ENCODE measurements around the gene MAPKAPK3. TPM values are rescaled to one million over a fixed set of nuclear protein-coding genes. Genes with fewer than 3 reads are reported as not detected.

MAPKAPK3 gene
- total RNA-seq, 2 donors from 2014 or later, result 23.6 to 29.3 TPM

DNA sequence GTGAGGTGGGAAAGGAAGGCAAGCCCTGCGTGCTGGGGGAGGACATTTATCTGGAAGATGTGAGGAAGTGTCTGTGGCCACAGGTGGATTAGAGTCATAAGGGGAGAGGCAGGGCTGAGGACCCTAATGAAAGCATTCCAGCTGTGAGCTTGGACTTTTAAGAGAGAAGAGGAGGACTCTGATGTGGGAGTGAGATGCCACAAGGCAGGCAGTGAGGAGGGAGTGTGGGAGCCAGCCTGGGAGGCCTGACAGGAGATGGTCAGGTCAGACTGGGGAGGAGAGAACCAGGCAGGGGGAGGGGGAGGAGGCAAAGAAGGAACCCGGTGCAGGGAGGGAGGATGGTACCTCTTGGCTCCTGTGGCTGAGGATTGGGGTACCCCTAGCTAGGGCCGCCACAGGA, 21.0 kb downstream of the MAPKAPK3 start:
- Histone ChIP-seq H3K4me3 (no peak overlapping the region), H3K4me1 (no peaks in the 10 kb centered on the region), H3K9me3 (no peaks in the 10 kb centered on the region), H3K36me3 (replicated peaks in 1 of 2; ENCODE audit: insufficient read depth in 1 of 2, low read depth in 2 of 2) (peaks cover 0 to 9% of the 10 kb centered on the region in 2 donors), H3K27me3 (no peaks in the 10 kb centered on the region), H3K27ac (no peak overlapping the region)
- WGBS, 2 donors, result 69 to 83% methylated on average over 3 of the region's 3 CpGs
- no peak for DNase-seq
- no peak for ATAC-seq
- TF ChIP-seq POLR2A (IDR thresholded peaks at IDR 0.05), result no peak
- TF ChIP-seq, protein P1, sequence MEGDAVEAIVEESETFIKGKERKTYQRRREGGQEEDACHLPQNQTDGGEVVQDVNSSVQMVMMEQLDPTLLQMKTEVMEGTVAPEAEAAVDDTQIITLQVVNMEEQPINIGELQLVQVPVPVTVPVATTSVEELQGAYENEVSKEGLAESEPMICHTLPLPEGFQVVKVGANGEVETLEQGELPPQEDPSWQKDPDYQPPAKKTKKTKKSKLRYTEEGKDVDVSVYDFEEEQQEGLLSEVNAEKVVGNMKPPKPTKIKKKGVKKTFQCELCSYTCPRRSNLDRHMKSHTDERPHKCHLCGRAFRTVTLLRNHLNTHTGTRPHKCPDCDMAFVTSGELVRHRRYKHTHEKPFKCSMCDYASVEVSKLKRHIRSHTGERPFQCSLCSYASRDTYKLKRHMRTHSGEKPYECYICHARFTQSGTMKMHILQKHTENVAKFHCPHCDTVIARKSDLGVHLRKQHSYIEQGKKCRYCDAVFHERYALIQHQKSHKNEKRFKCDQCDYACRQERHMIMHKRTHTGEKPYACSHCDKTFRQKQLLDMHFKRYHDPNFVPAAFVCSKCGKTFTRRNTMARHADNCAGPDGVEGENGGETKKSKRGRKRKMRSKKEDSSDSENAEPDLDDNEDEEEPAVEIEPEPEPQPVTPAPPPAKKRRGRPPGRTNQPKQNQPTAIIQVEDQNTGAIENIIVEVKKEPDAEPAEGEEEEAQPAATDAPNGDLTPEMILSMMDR (IDR thresholded peaks at IDR 0.05), result no peak
- intact Hi-C loops (cut with DNase I), result loop anchor here (10.0 kb wide), 1 partner anchor 737 kb away; no protein-coding TSS in a partner anchor

DNA sequence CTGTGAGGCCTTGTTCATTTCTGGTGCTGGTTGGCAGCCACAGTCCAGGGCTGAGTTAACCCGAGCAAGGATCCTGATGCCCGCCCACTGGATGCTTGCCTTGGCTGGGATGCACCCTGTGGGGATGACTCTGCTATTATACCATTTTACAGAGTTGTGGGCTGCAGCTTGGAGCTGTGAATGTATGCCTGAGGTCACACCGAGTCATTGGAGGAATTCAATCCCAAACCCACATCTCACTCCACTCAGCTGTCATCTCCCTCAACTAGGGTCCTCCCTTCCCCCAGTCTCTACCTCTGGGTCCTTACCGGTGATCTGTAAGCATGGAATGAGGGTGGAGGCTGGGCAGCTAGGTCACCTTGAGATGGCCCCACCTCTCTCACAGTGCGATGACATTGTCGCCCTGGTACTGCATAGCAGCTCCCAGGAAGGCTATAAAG, 22.1 kb downstream of the MAPKAPK3 start:
- Histone ChIP-seq H3K36me3 (replicated peaks in 1 of 2; ENCODE audit: insufficient read depth in 1 of 2, low read depth in 2 of 2) (peaks cover 0 to 9% of the 10 kb centered on the region in 2 donors), H3K27me3 (no peaks in the 10 kb centered on the region), H3K9me3 (no peaks in the 10 kb centered on the region), H3K4me3 (no peak overlapping the region), H3K4me1 (no peaks in the 10 kb centered on the region), H3K27ac (no peak overlapping the region)
- 87 to 94% methylated on average over 4 to 6 of the region's 6 CpGs for WGBS, 2 donors
- ATAC-seq, result no peak
- intact Hi-C loops (cut with DNase I), result loop anchor here (10.0 kb wide), 1 partner anchor 736 kb away; no protein-coding TSS in a partner anchor
- TF ChIP-seq, protein P1 (IDR thresholded peaks at IDR 0.05), result no peak
- TF ChIP-seq POLR2A (IDR thresholded peaks at IDR 0.05), result no peak
- DNase-seq, result no peak

DNA sequence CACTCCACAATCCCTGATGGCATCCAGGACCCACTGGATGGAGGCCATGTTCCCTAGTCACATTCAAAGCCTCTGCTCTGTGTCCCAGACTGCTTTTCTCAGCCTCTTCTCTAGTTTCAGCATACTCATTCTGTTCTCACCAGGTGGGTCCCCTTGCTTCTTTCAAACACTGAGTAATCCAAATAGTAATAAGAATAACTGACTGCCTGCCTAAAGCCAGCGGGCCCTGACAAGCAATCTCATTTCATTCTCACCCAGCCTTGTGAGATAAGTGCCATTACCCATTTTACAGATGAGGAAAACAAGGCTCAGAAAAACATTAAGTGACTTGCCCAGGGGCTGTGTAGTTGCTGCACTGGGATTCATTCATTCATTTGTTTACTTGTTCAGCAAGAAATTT, 25.4 kb downstream of the MAPKAPK3 start:
- DNase-seq (no peak), ATAC-seq (no peak)
- Histone ChIP-seq H3K9me3 (no peaks in the 10 kb centered on the region), H3K4me1 (no peaks in the 10 kb centered on the region), H3K36me3 (replicated peaks in 1 of 2; ENCODE audit: insufficient read depth in 1 of 2, low read depth in 2 of 2) (peaks cover 0 to 18% of the 10 kb centered on the region in 2 donors), H3K27ac (no peak overlapping the region), H3K4me3 (no peak overlapping the region), H3K27me3 (no peaks in the 10 kb centered on the region)
- TF ChIP-seq, protein P1 (IDR thresholded peaks at IDR 0.05), result no peak
- no peak for TF ChIP-seq POLR2A (IDR thresholded peaks at IDR 0.05)
- WGBS, 2 donors, result 95 to 100% methylated on average over 1 of the region's 1 CpG
- intact Hi-C loops (cut with DNase I), result no loop called here

DNA sequence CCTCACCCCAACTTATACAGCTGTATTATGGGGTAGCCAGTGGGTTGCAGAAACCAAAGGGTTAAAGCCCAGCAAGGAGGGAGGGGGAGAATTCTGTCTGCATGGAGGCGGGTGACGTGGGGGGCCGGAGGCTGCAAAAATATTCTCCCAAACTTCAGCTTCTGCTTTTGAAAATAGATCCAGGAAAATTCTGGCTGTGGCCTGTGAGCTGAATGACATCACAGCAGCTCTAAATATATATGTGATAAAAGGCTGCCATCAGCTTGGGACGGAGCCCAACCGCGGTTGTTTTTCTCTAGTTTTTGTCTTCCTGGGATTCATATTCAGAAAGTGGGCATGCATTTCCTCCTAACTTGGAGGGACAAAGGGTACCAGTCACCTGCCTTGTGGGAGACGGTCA, 27.6 kb downstream of the MAPKAPK3 start:
- no peaks in the 10 kb centered on the region for H3K27me3 ChIP-seq
- intact Hi-C loops (cut with DNase I), result no loop called here
- no peak overlapping the region for H3K27ac ChIP-seq
- ATAC-seq, result no peak
- H3K4me1 ChIP-seq, result no peaks in the 10 kb centered on the region
- peaks cover 0 to 18% of the 10 kb centered on the region in 2 donors for H3K36me3 ChIP-seq (replicated peaks in 1 of 2; ENCODE audit: insufficient read depth in 1 of 2, low read depth in 2 of 2)
- H3K4me3 ChIP-seq, result no peak overlapping the region
- DNase-seq, result no peak
- H3K9me3 ChIP-seq, result no peaks in the 10 kb centered on the region
- 71 to 76% methylated on average over 6 to 7 of the region's 7 CpGs for WGBS, 2 donors
- TF ChIP-seq POLR2A (IDR thresholded peaks at IDR 0.05), result no peak
- TF ChIP-seq, protein P1 (IDR thresholded peaks at IDR 0.05), result no peak

DNA sequence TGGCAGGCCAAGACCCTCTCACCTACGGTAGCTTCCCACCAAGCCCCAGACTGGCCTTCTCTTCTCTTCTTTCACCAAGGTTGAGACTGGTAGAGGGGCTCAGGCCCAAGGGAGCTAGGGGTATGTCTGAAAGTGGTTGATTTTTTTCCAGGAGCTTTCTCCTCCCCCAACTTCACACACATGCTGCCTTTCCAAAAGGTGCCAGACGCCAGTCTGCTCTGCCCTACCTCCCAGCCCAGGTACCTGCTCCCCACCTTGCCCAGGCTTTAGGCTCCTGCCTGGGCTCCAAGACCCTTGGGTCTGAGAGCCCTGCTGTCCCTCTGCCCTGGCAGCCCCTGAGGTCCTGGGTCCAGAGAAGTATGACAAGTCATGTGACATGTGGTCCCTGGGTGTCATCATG, 28.4 kb downstream of the MAPKAPK3 start:
- peaks cover 0 to 18% of the 10 kb centered on the region in 2 donors for H3K36me3 ChIP-seq (replicated peaks in 1 of 2; ENCODE audit: insufficient read depth in 1 of 2, low read depth in 2 of 2)
- intact Hi-C loops (cut with DNase I), result no loop called here

More for the DNA sequence above, 28.4 kb downstream of the MAPKAPK3 start:
- no peaks in the 10 kb centered on the region for H3K4me1 ChIP-seq
- 82 to 87% methylated on average over 2 of the region's 2 CpGs for WGBS, 2 donors
- H3K9me3 ChIP-seq, result no peaks in the 10 kb centered on the region
- H3K27ac ChIP-seq, result no peak overlapping the region
- no peak for DNase-seq
- ATAC-seq, result no peak
- no peak overlapping the region for H3K4me3 ChIP-seq
- H3K27me3 ChIP-seq, result no peaks in the 10 kb centered on the region
- TF ChIP-seq, protein P1 (IDR thresholded peaks at IDR 0.05), result no peak

Data from body of pancreas (tissue), 4 donors.